ENCODE measurements around the gene TEKTIP1. TPM values are rescaled to one million over a fixed set of nuclear protein-coding genes. Genes with fewer than 3 reads are reported as not detected.

TEKTIP1 gene
- total RNA-seq, 4 donors from 2014 or later, result 2.5 to 5.2 TPM; not detected in 2

GRCh38 chr19:3509566-3509989 lies 29.4 kb upstream of the TEKTIP1 start:
- peaks cover 5 to 23% (median 14%) of the 10 kb centered on the region in 4 donors for H3K4me1 ChIP-seq
- no peaks in the 10 kb centered on the region for H3K9me3 ChIP-seq
- no peak overlapping the region for H3K4me3 ChIP-seq
- WGBS, 2 donors (ENCODE audit: low coverage in 1 of 2), result 90% methylated on average over 15 of the region's 15 CpGs; no CpG with 5 or more reads in 1 of the 2 donors
- no peaks in the 10 kb centered on the region for H3K27me3 ChIP-seq
- DNase-seq, result no peak
- H3K36me3 ChIP-seq, result no peaks in the 10 kb centered on the region
- no peak overlapping the region for H3K27ac ChIP-seq
- TF ChIP-seq POLR2A (IDR thresholded peaks at IDR 0.05) (no peak), POLR2AphosphoS5 (IDR thresholded peaks at IDR 0.05) (no peak), EP300 (IDR thresholded peaks at IDR 0.05; ENCODE audit: low read depth) (no peak)
- TF ChIP-seq, protein P1, sequence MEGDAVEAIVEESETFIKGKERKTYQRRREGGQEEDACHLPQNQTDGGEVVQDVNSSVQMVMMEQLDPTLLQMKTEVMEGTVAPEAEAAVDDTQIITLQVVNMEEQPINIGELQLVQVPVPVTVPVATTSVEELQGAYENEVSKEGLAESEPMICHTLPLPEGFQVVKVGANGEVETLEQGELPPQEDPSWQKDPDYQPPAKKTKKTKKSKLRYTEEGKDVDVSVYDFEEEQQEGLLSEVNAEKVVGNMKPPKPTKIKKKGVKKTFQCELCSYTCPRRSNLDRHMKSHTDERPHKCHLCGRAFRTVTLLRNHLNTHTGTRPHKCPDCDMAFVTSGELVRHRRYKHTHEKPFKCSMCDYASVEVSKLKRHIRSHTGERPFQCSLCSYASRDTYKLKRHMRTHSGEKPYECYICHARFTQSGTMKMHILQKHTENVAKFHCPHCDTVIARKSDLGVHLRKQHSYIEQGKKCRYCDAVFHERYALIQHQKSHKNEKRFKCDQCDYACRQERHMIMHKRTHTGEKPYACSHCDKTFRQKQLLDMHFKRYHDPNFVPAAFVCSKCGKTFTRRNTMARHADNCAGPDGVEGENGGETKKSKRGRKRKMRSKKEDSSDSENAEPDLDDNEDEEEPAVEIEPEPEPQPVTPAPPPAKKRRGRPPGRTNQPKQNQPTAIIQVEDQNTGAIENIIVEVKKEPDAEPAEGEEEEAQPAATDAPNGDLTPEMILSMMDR (IDR thresholded peaks at IDR 0.05), result no peak
- in situ Hi-C loops (cut with MboI; ENCODE audit: low pct_ligation_motif_present in 1 of 4, low pct_unique_long_range_greater_than_20kb in 1 of 4, low sequenced_read_pairs in 3 of 4), result no loop called here
- intact Hi-C loops (cut with DNase I; ENCODE audit: low total_unique reads), result no loop called here

GRCh38 chr19:3510727-3511126 lies 28.2 kb upstream of the TEKTIP1 start:
- TF ChIP-seq POLR2A (IDR thresholded peaks at IDR 0.05) (no peak), EP300 (IDR thresholded peaks at IDR 0.05; ENCODE audit: low read depth) (no peak), POLR2AphosphoS5 (IDR thresholded peaks at IDR 0.05) (no peak)
- TF ChIP-seq, protein P1 (IDR thresholded peaks at IDR 0.05), result no peak
- DNase-seq, result no peak
- Histone ChIP-seq H3K36me3 (no peaks in the 10 kb centered on the region), H3K27ac (no peak overlapping the region), H3K4me1 (peaks cover 0 to 20% (median 9%) of the 10 kb centered on the region in 4 donors), H3K9me3 (no peaks in the 10 kb centered on the region), H3K27me3 (no peaks in the 10 kb centered on the region), H3K4me3 (no peak overlapping the region)
- WGBS, 2 donors (ENCODE audit: low coverage in 1 of 2), result 93% methylated on average over 21 of the region's 22 CpGs; no CpG with 5 or more reads in 1 of the 2 donors
- in situ Hi-C loops (cut with MboI; ENCODE audit: low pct_ligation_motif_present in 1 of 4, low pct_unique_long_range_greater_than_20kb in 1 of 4, low sequenced_read_pairs in 3 of 4), result no loop called here
- intact Hi-C loops (cut with DNase I; ENCODE audit: low total_unique reads), result no loop called here

- no peak for DNase-seq
- in situ Hi-C loops (cut with MboI; ENCODE audit: low pct_ligation_motif_present in 1 of 4, low pct_unique_long_range_greater_than_20kb in 1 of 4, low sequenced_read_pairs in 3 of 4) (no loop called here), intact Hi-C loops (cut with DNase I; ENCODE audit: low total_unique reads) (loop anchor here (2.0 kb wide), 1 partner anchor 15 kb away; no protein-coding TSS in a partner anchor)
- H3K9me3 ChIP-seq, result no peaks in the 10 kb centered on the region
- no peaks in the 10 kb centered on the region for H3K27me3 ChIP-seq
- peaks cover 2 to 24% (median 14%) of the 10 kb centered on the region in 4 donors for H3K4me1 ChIP-seq
- 83% methylated on average over 26 of the region's 26 CpGs; no CpG with 5 or more reads in 1 of the 2 donors for WGBS, 2 donors (ENCODE audit: low coverage in 1 of 2)
- TF ChIP-seq POLR2AphosphoS5 (IDR thresholded peaks at IDR 0.05) (no peak), EP300 (IDR thresholded peaks at IDR 0.05; ENCODE audit: low read depth) (no peak), POLR2A (IDR thresholded peaks at IDR 0.05) (no peak)
- TF ChIP-seq, protein P1 (IDR thresholded peaks at IDR 0.05), result no peak
- no peak overlapping the region for H3K27ac ChIP-seq
- H3K4me3 ChIP-seq, result no peak overlapping the region
- no peaks in the 10 kb centered on the region for H3K36me3 ChIP-seq
Observed at GRCh38 chr19:3511506-3512251, 27.3 kb upstream of the TEKTIP1 start.

DNA sequence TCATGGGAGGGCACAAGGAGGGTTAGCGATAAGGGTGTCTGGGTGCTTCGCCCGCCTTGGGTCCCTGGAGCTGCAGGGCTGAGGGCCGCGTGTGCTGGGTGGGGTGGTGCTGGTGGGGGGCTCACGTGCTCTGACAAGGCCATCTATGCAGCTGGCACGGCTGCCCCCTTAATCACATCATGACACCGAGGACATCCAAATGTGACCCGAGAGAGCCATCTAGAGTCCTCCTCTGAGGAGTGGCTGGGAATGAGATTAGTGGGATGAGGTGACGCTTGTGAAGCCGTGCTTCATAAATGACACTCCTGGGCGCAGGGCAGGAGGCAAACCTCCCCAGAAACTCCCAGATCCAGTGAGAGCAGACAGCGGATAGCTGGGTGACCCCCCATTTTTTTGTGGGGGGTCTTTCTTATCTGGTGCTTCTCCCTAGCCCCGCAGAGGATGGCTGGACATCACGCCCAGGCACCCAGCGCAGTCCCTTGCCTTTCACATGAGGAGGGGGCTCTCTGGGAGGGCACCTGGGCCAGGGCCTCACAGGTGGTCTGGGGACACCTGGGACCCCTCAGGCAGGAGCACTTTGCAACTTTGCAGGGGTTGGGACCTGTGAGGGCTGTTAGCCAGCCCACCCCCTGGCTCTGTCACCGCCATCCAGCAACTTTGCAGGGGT lies 26.3 kb upstream of the TEKTIP1 start:
- Histone ChIP-seq H3K27me3 (no peaks in the 10 kb centered on the region), H3K4me3 (no peak overlapping the region), H3K9me3 (no peaks in the 10 kb centered on the region), H3K4me1 (peaks cover 2 to 23% (median 10%) of the 10 kb centered on the region in 4 donors), H3K36me3 (no peaks in the 10 kb centered on the region), H3K27ac (no peak overlapping the region)
- in situ Hi-C loops (cut with MboI; ENCODE audit: low pct_ligation_motif_present in 1 of 4, low pct_unique_long_range_greater_than_20kb in 1 of 4, low sequenced_read_pairs in 3 of 4), result no loop called here
- no peak for TF ChIP-seq POLR2A (IDR thresholded peaks at IDR 0.05)
- TF ChIP-seq EP300 (IDR thresholded peaks at IDR 0.05; ENCODE audit: low read depth), result no peak
- no peak for TF ChIP-seq POLR2AphosphoS5 (IDR thresholded peaks at IDR 0.05)
- TF ChIP-seq, protein P1 (IDR thresholded peaks at IDR 0.05), result no peak
- 93% methylated on average over 17 of the region's 17 CpGs; no CpG with 5 or more reads in 1 of the 2 donors for WGBS, 2 donors (ENCODE audit: low coverage in 1 of 2)
- intact Hi-C loops (cut with DNase I; ENCODE audit: low total_unique reads), result loop anchor here (2.0 kb wide), 1 partner anchor 14 kb away; no protein-coding TSS in a partner anchor
- no peak for DNase-seq
